D341Med (cell line): ENCODE data around the gene RAB18.
A peak's percentile ranks its signal among the peaks of the same experiment; 100 is the strongest.
"Not testable (repeated sequence)": the region's sequence is repeated elsewhere in the genome, so short reads cannot be mapped to it uniquely, and the experiment has no call there.

Experiments used
- DNase-seq: peaks from one replicate; pipeline ENCODE4 v3.0.0; 2012; ENCODE audit warnings: low spot score

Gene RAB18

GRCh38 chr10:27504007-27504807 lies at the start of gene RAB18:
TSS of gene RAB18 (plus strand) at chr10:27504304. CDS start at chr10:27504370, 66 bp downstream.
- peak; percentile 95 for DNase-seq

GRCh38 chr10:27454837-27455236 lies 49.3 kb upstream of the RAB18 start:
- no peak for DNase-seq

- DNase-seq, result no peak
Observed at GRCh38 chr10:27457261-27457945, 46.7 kb upstream of the RAB18 start.

GRCh38 chr10:27457966-27458365 lies 46.1 kb upstream of the RAB18 start:
- no peak for DNase-seq

- no peak for DNase-seq
Observed at GRCh38 chr10:27461312-27461711, 42.8 kb upstream of the RAB18 start.

- DNase-seq, result no peak
Observed at GRCh38 chr10:27463961-27464360, 40.1 kb upstream of the RAB18 start.

GRCh38 chr10:27464993-27465392 lies 39.1 kb upstream of the RAB18 start:
- no peak for DNase-seq

- not testable (repeated sequence) for DNase-seq
Observed at GRCh38 chr10:27465596-27465995, 38.5 kb upstream of the RAB18 start.

- no peak for DNase-seq
Observed at GRCh38 chr10:27470885-27471284, 33.2 kb upstream of the RAB18 start.

GRCh38 chr10:27474741-27475140 lies 29.4 kb upstream of the RAB18 start:
- DNase-seq, result no peak

- DNase-seq, result no peak
Observed at GRCh38 chr10:27479016-27479415, 25.1 kb upstream of the RAB18 start.

- DNase-seq, result no peak
Observed at GRCh38 chr10:27481486-27481885, 22.6 kb upstream of the RAB18 start.

GRCh38 chr10:27482984-27483956 lies 20.8 kb upstream of the RAB18 start:
- DNase-seq, result peak; percentile 32

GRCh38 chr10:27485368-27485767 lies 18.7 kb upstream of the RAB18 start:
- DNase-seq, result no peak

- no peak for DNase-seq
Observed at GRCh38 chr10:27485986-27486385, 18.1 kb upstream of the RAB18 start.

- DNase-seq, result no peak
Observed at GRCh38 chr10:27490807-27491206, 13.3 kb upstream of the RAB18 start.

- no peak for DNase-seq
Observed at GRCh38 chr10:27494116-27494805, 9.8 kb upstream of the RAB18 start.

GRCh38 chr10:27496137-27496536 lies 8.0 kb upstream of the RAB18 start:
- no peak for DNase-seq

GRCh38 chr10:27500096-27500495 lies 4.0 kb upstream of the RAB18 start:
- DNase-seq, result no peak

- DNase-seq, result no peak
Observed at GRCh38 chr10:27500886-27501285, 3.2 kb upstream of the RAB18 start.

GRCh38 chr10:27503498-27504006 lies 552 bp upstream of the RAB18 start:
- DNase-seq, result no peak
